ENCODE data around the gene ATP13A4. TPM values are rescaled to one million over a fixed set of nuclear protein-coding genes. Genes with fewer than 3 reads are reported as not detected.

The ATP13A4 gene
- total RNA-seq, 1 donor: not detected

DNA sequence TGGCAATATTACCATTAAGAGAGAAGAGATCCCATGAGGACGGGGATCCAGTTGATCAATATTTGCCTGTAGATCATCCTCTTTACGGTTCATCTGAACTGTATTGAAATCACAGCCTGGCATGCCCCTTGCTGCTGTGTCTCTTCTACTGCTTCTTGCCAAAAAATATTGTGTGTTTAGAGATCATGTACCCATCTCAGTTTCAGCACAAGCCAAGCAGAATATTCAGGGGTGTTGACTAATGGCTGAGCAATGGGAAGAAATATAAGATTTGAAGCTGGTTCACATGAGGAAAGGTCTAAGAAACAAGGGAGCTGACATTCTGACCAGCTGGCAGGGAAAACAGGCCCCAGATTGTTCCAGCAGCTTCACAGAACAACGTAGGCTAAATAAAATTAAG lies 197.4 kb downstream of the ATP13A4 start:
- Histone ChIP-seq H3K4me3 (ENCODE audit: insufficient read depth, low read length) (no peak overlapping the region), H3K4me1 (ENCODE audit: insufficient read depth, low read length) (no peaks in the 10 kb centered on the region), H3K27ac (ENCODE audit: low read depth, low read length) (no peak overlapping the region), H3K27me3 (ENCODE audit: insufficient read depth, low read length) (no peaks in the 10 kb centered on the region), H4K20me1 (ENCODE audit: insufficient read depth, low read length) (no peaks in the 10 kb centered on the region), H3K79me2 (ENCODE audit: insufficient read depth, low read length) (no peaks in the 10 kb centered on the region), H3K9me3 (ENCODE audit: low read depth, low read length) (no peaks in the 10 kb centered on the region), H3K36me3 (ENCODE audit: insufficient read depth, low read length) (no peaks in the 10 kb centered on the region), H3K4me2 (ENCODE audit: insufficient read depth, low read length) (no peak overlapping the region), H2AFZ (ENCODE audit: low read length) (no peak overlapping the region)
- TF ChIP-seq CTCF (IDR thresholded peaks at IDR 0.05; ENCODE audit: extremely low read depth, low read depth, low read length): no peak
- no peak for DNase-seq (ENCODE audit: insufficient read length, low spot score, missing footprints)

DNA sequence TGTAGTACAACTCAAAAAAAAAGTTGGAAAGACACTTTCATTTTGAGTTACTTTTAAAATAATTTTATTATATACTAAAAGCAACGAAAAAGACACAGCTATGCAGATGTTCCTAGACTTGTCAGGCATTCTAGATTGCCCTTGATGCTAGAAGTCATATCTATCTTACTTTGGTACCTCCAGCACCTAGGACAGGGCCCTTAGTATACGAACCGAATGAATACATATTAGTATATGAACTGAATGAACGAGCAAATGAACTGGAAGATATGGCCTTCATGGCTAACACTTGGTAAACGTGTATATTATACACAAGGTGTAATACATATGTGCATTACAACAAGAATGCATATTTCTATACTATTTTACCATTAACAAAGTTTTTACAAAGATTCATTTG lies 200.3 kb downstream of the ATP13A4 start:
- no peaks in the 10 kb centered on the region for H3K79me2 ChIP-seq (ENCODE audit: insufficient read depth, low read length)
- H3K4me3 ChIP-seq (ENCODE audit: insufficient read depth, low read length): no peak overlapping the region
- H3K36me3 ChIP-seq (ENCODE audit: insufficient read depth, low read length): no peaks in the 10 kb centered on the region
- DNase-seq (ENCODE audit: insufficient read length, low spot score, missing footprints): no peak
- no peak overlapping the region for H2AFZ ChIP-seq (ENCODE audit: low read length)
- TF ChIP-seq CTCF (IDR thresholded peaks at IDR 0.05; ENCODE audit: extremely low read depth, low read depth, low read length): no peak
- H3K4me1 ChIP-seq (ENCODE audit: insufficient read depth, low read length): no peaks in the 10 kb centered on the region
- no peak overlapping the region for H3K4me2 ChIP-seq (ENCODE audit: insufficient read depth, low read length)
- H3K27me3 ChIP-seq (ENCODE audit: insufficient read depth, low read length): no peaks in the 10 kb centered on the region
- H3K9me3 ChIP-seq (ENCODE audit: low read depth, low read length): no peaks in the 10 kb centered on the region
- H4K20me1 ChIP-seq (ENCODE audit: insufficient read depth, low read length): no peaks in the 10 kb centered on the region
- no peak overlapping the region for H3K27ac ChIP-seq (ENCODE audit: low read depth, low read length)

Other genes with a start within 250 kb of the ATP13A4 start
- not detected in 2 replicates for gene ATP13A5, start 176.1 kb downstream of the ATP13A4 start, total RNA-seq
- 77.4 and 87.2 TPM in 2 replicates for gene OPA1, start 38.3 kb upstream of the ATP13A4 start, total RNA-seq

Measured in osteoblast (primary cell).